ENCODE results near the gene PLET1. TPM values are rescaled to one million over a fixed set of nuclear protein-coding genes. Genes with fewer than 3 reads are reported as not detected.

The PLET1 gene
- total and polyA plus RNA-seq, 2 experiments from 2014 or later, result not detected

GRCh38 chr11:112229159-112229558, 31.5 kb downstream of the PLET1 start:
- DNase-seq (ENCODE audit: low spot score), result no peak
- Histone ChIP-seq H2AFZ (no peak overlapping the region), H3K9me2 (replicated peaks; ENCODE audit: insufficient read depth) (no peaks in the 10 kb centered on the region), H4K20me1 (ENCODE audit: insufficient read depth, poor library complexity, severe bottlenecking) (no peaks in the 10 kb centered on the region), H3K4me1 (ENCODE audit: insufficient read depth) (no peaks in the 10 kb centered on the region), H3K27me3 (no peaks in the 10 kb centered on the region), H3K27ac (no peak overlapping the region), H3K9me3 (ENCODE audit: low read depth) (no peaks in the 10 kb centered on the region), H3K4me2 (no peak overlapping the region), H3K79me2 (peaks cover 37% of the 10 kb centered on the region), H3K4me3 (no peak overlapping the region), H3K36me3 (replicated peaks; ENCODE audit: insufficient read depth, low read depth) (no peaks in the 10 kb centered on the region)
- 97% methylated on average over 7 of the region's 7 CpGs for WGBS (ENCODE audit: low lambda C conversion rate, missing lambda C conversion rate)
- no peak for TF ChIP-seq EZH2phosphoT487 (IDR thresholded peaks at IDR 0.05; ENCODE audit: low read depth, severe bottlenecking, unreplicated experiment)
- TF ChIP-seq EZH2 (IDR thresholded peaks at IDR 0.05; ENCODE audit: borderline replicate concordance), result no peak
- TF ChIP-seq CTCF (IDR thresholded peaks at IDR 0.05; ENCODE audit: poor library complexity), result no peak

GRCh38 chr11:112228706-112229105, 32.0 kb downstream of the PLET1 start:
- Histone ChIP-seq H3K27me3 (no peaks in the 10 kb centered on the region), H3K9me2 (replicated peaks; ENCODE audit: insufficient read depth) (no peaks in the 10 kb centered on the region), H3K36me3 (replicated peaks; ENCODE audit: insufficient read depth, low read depth) (no peaks in the 10 kb centered on the region), H3K4me3 (no peak overlapping the region), H3K9me3 (ENCODE audit: low read depth) (no peaks in the 10 kb centered on the region), H3K27ac (no peak overlapping the region), H3K4me2 (no peak overlapping the region), H3K4me1 (ENCODE audit: insufficient read depth) (no peaks in the 10 kb centered on the region), H4K20me1 (ENCODE audit: insufficient read depth, poor library complexity, severe bottlenecking) (no peaks in the 10 kb centered on the region), H3K79me2 (peaks cover 37% of the 10 kb centered on the region), H2AFZ (no peak overlapping the region)
- no peak for TF ChIP-seq EZH2 (IDR thresholded peaks at IDR 0.05; ENCODE audit: borderline replicate concordance)
- TF ChIP-seq CTCF (IDR thresholded peaks at IDR 0.05; ENCODE audit: poor library complexity), result no peak
- no peak for TF ChIP-seq EZH2phosphoT487 (IDR thresholded peaks at IDR 0.05; ENCODE audit: low read depth, severe bottlenecking, unreplicated experiment)
- 87% methylated on average over 2 of the region's 2 CpGs for WGBS (ENCODE audit: low lambda C conversion rate, missing lambda C conversion rate)
- no peak for DNase-seq (ENCODE audit: low spot score)

- H3K9me2 ChIP-seq (replicated peaks; ENCODE audit: insufficient read depth), result no peaks in the 10 kb centered on the region
- TF ChIP-seq EZH2phosphoT487 (IDR thresholded peaks at IDR 0.05; ENCODE audit: low read depth, severe bottlenecking, unreplicated experiment) (no peak), EZH2 (IDR thresholded peaks at IDR 0.05; ENCODE audit: borderline replicate concordance) (no peak), CTCF (IDR thresholded peaks at IDR 0.05; ENCODE audit: poor library complexity) (no peak)
- H3K27ac ChIP-seq, result no peak overlapping the region
- no peaks in the 10 kb centered on the region for H4K20me1 ChIP-seq (ENCODE audit: insufficient read depth, poor library complexity, severe bottlenecking)
- H3K4me1 ChIP-seq (ENCODE audit: insufficient read depth), result no peaks in the 10 kb centered on the region
- H3K9me3 ChIP-seq (ENCODE audit: low read depth), result no peaks in the 10 kb centered on the region
- peaks cover 37% of the 10 kb centered on the region for H3K79me2 ChIP-seq
- WGBS (ENCODE audit: low lambda C conversion rate, missing lambda C conversion rate), result 74% methylated on average over 4 of the region's 4 CpGs
- DNase-seq (ENCODE audit: low spot score), result no peak
- H3K27me3 ChIP-seq, result no peaks in the 10 kb centered on the region
- no peak overlapping the region for H3K4me3 ChIP-seq
- no peak overlapping the region for H2AFZ ChIP-seq
- peak overlapping the region; percentile 78 for H3K4me2 ChIP-seq
- H3K36me3 ChIP-seq (replicated peaks; ENCODE audit: insufficient read depth, low read depth), result no peaks in the 10 kb centered on the region
These were observed 33.2 kb downstream of the PLET1 start for GRCh38 chr11:112227471-112227870.

Measured in hepatocyte (in vitro differentiated cells).